Tibial nerve (tissue), 4 donors: ENCODE measurements around the gene TRIM8.

Experiments used
- CTCF ChIP-seq, 5 experiments: fragments of 200-600 bp in 3 of 5; fragments of 450-650 bp in 2 of 5; sonication (generic) in 3 of 5; IDR thresholded peaks; one replicate each; pipeline ENCODE4 v1.5.1; 2016 to 2019; ENCODE audit warnings: antibody characterized with exemption in 5 of 5, mild to moderate bottlenecking in 3 of 5, moderate library complexity in 2 of 5
- EP300 ChIP-seq, 2 donors: sonication (generic); formaldehyde crosslinking; IDR thresholded peaks; one replicate each; pipeline ENCODE4 v1.6.1; 2017; ENCODE audit warnings: antibody characterized with exemption in 2 of 2, mild to moderate bottlenecking in 1 of 2
- POLR2A ChIP-seq, 2 donors: fragments of 450-650 bp; IDR thresholded peaks; one replicate each; pipeline ENCODE4 v1.6.1; 2017; ENCODE audit warnings: antibody characterized with exemption in 2 of 2, mild to moderate bottlenecking in 2 of 2, moderate library complexity in 2 of 2

- TF ChIP-seq POLR2A (IDR thresholded peaks at IDR 0.05), result no peak
- no peak for TF ChIP-seq CTCF (IDR thresholded peaks at IDR 0.05)
- TF ChIP-seq EP300 (IDR thresholded peaks at IDR 0.05), result no peak
Observed at GRCh38 chr10:102651455-102652169, 7.3 kb downstream of the TRIM8 start.
